AG04449 (cell line): ENCODE results near the gene SZT2.
"Not testable (repeated sequence)": the region's sequence is repeated elsewhere in the genome, so short reads cannot be mapped to it uniquely, and the experiment has no call there.

Experiments
- CTCF ChIA-PET: fragments of 350-600 bp; formaldehyde crosslinking; extraction: SDS; loops from one replicate; lab custom pipeline; 2021; ENCODE audit warnings: antibody characterized with exemption; lab: Yijun Ruan, JAX
- POLR2A ChIA-PET: fragments of 400-600, 350-600 bp; formaldehyde crosslinking; extraction: SDS; loops from one replicate; lab custom pipeline; 2020; ENCODE audit warnings: antibody characterized with exemption, inconsistent platforms; lab: Yijun Ruan, JAX
- DNase-seq: peaks from one replicate; pipeline ENCODE4 v3.0.0-alpha.2; 2010; ENCODE audit warnings: low read depth, low spot score
- H3K4me3 ChIP-seq: 2 replicates; pipeline ENCODE4 v1.5.1; 2011; ENCODE audit warnings: low read depth, mild to moderate bottlenecking, control low read depth, low read length
- CTCF ChIP-seq: IDR thresholded peaks from one replicate; pipeline ENCODE4 v1.5.1; 2011; ENCODE audit warnings: mild to moderate bottlenecking, moderate library complexity, low read length, control low read depth, inconsistent platforms; ENCODE audit not compliant: insufficient read depth; ENCODE audit errors: missing control alignments

SZT2 gene

GRCh38 chr1:43368646-43369020 is 21.1 kb upstream of the SZT2 start:
- ChIA-PET CTCF (interaction anchor here (0.7 to 1.4 kb wide), 7 partner anchors 9 to 1328 kb away, joined by 3 to 15 read pairs (median 4); partner anchors contain the start of gene CDC20), POLR2A (interaction anchor here (1.4 to 2.5 kb wide), 5 partner anchors 9 to 162 kb away, joined by 5 to 18 read pairs (median 8); partner anchors contain the start of gene CDC20)
- no peak for DNase-seq
- TF ChIP-seq CTCF, result no peak
- H3K4me3 ChIP-seq, result peak overlapping the region; percentile 74

- H3K4me3 ChIP-seq, POLR2A ChIA-PET, DNase-seq: not testable (repeated sequence)
Observed at GRCh38 chr1:43369779-43370178, 19.9 kb upstream of the SZT2 start.

GRCh38 chr1:43370564-43370963 is 19.1 kb upstream of the SZT2 start:
- TF ChIP-seq CTCF, result no peak
- POLR2A ChIA-PET, result no interaction called here
- CTCF ChIA-PET, result interaction anchor here (0.8 to 1.7 kb wide), 4 partner anchors 132 to 144 kb away, joined by 3 to 7 read pairs (median 4); no protein-coding TSS in a partner anchor
- DNase-seq, result no peak
- H3K4me3 ChIP-seq, result no peak overlapping the region

More at GRCh38 chr1:43369779-43370178, 19.9 kb upstream of the SZT2 start:
- CTCF ChIA-PET, result interaction anchor here (0.8 to 1.7 kb wide), 5 partner anchors 131 to 143 kb away, joined by 3 to 7 read pairs (median 4); no protein-coding TSS in a partner anchor

DNA sequence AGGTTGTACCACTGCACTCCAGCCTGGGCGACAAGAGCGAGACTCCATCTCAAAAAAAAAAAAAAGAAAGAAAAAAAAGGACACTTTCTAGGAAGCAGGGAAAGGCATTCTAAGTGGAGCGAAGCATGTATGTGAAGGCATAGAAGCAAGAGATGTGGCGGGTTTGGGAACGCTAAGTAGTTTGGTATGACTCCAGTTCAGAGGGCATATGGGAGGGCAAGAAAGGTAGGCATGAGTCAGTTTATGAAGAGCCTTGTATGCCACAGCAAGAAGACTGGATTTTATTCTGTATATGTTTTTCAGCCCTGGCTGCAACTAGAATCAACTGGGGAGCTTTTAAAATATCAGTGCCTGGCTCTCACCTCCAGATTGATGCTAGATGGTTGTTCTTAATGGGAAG is 17.5 kb upstream of the SZT2 start:
- ChIA-PET POLR2A (interaction anchor here (2.1 kb wide), 1 partner anchor 17 kb away, joined by 7 read pairs; the partner anchor contains the start of genes MED8 and SZT2), CTCF (interaction anchor here (1.0 kb wide), 1 partner anchor 10 kb away, joined by 4 read pairs; no protein-coding TSS in a partner anchor)
- no peak for TF ChIP-seq CTCF
- H3K4me3 ChIP-seq, result no peak overlapping the region
- no peak for DNase-seq

DNA sequence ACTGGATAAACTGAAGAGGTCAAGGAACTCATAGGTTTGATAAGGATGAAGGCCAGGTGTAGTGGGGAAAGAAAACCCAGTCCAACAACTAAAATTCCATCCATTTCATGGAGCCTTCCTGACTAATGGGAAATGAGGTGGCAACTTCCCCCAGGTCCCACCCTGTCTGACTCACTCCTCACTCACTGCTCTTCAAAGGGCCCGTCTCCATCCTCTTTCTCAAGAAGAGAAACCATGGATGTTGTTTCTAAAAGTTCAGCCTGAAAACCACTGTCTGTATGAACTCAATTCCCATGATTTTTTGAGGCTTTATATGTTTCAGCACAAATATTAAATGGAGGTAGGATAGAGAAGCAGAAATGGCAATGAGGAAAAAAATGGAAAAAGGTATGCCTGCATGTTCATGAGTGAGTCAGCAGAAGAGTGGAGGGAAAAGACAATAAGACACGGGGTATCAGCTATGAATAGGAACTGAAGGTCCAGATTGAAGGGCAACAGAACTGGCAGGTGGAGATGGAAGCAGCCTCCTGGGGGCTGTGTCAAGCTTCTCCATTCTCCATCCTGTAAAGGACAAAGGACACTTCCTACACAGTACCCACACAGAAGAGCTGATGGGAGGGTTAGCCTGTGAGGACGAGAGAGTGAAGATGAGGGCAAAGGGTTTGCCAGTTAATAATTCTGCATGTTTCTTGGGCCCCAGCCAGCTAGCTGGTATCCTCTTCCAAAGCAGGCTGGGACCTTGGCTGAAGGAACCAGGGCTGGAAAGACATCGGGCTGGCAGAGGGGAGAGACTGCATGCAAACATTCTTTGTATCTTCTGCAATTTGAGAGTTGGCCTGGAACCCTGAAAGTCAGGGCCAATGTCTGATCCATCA is 16.4 kb upstream of the SZT2 start:
- CTCF ChIA-PET, result interaction anchor here (1.0 to 1.6 kb wide), 3 partner anchors 9 to 146 kb away, joined by 3 to 7 read pairs (median 4); no protein-coding TSS in a partner anchor
- DNase-seq, result no peak
- POLR2A ChIA-PET, result interaction anchor here (2.1 kb wide), 1 partner anchor 16 kb away, joined by 7 read pairs; the partner anchor contains the start of genes MED8 and SZT2
- H3K4me3 ChIP-seq, result no peak overlapping the region
- TF ChIP-seq CTCF, result no peak

DNA sequence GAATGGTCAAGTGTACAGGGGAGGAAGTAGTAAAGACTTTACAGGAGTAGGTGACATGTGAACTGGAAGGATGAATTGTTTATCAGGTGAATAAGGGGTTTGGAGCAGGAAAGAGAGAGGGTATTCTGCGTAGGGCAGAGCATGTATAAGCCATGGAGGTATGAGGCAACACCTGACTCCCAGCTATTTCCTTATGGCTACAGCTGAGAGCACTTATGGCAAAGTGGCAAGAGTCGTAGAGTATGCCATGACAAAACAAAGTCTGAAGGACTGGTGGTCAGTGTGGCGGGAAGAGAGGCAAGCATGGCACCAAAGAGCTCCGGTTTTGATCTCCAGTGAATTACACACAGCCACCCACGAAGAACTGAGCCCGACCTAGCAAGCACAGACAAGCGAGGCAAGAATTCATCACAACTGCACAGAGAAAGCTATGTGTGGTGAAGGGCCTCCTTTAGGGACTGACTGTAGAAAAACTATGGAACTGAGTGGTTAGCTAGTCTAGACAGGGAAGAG is 12.9 kb upstream of the SZT2 start:
- no peak for DNase-seq
- POLR2A ChIA-PET, result interaction anchor here (1.9 to 2.6 kb wide), 2 partner anchors 9 to 12 kb away, joined by 6 to 7 read pairs; partner anchors contain the start of gene ELOVL1
- CTCF ChIA-PET, result interaction anchor here (0.9 to 3.2 kb wide), 6 partner anchors 8 to 151 kb away, joined by 3 to 18 read pairs (median 7); partner anchors contain the start of genes CDC20 and ELOVL1
- no peak for TF ChIP-seq CTCF
- H3K4me3 ChIP-seq, result no peak overlapping the region
